CD4-positive, alpha-beta T cell treated with Interleukin-15 for 1 hour (primary cell): ENCODE data around the gene KCNH1.
"Not testable (repeated sequence)": the region's sequence is repeated elsewhere in the genome, so short reads cannot be mapped to it uniquely, and the experiment has no call there.

Experiments
- DNase-seq: peaks from one replicate; pipeline ENCODE4 v3.0.0-alpha.2; 2020

Gene KCNH1

DNA sequence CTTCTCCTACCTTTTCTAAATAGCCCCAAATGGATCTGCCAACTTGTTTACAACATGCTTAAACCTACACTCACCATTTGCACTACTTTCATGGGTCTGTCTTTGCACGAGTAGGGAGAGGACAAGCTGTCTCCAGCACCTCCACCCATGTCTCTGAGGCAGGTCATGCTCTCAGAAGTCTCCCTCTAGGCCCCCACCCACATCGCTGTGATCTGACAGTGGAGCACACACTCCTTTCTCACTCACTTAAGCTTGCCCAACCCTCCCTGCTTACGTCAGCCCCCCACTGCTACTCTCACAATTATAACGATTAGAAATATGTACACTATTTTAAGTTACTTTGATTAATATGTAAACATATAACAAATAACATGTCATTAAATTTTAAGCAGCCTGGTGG lies 141.1 kb downstream of the KCNH1 start:
- DNase-seq = no peak

- DNase-seq = no peak
Observed at GRCh38 chr1:210989905-210990304, 144.0 kb downstream of the KCNH1 start.

- no peak for DNase-seq
Observed at GRCh38 chr1:210981490-210981889, 152.5 kb downstream of the KCNH1 start.

GRCh38 chr1:210980082-210980481 lies 153.9 kb downstream of the KCNH1 start:
- DNase-seq = no peak

DNA sequence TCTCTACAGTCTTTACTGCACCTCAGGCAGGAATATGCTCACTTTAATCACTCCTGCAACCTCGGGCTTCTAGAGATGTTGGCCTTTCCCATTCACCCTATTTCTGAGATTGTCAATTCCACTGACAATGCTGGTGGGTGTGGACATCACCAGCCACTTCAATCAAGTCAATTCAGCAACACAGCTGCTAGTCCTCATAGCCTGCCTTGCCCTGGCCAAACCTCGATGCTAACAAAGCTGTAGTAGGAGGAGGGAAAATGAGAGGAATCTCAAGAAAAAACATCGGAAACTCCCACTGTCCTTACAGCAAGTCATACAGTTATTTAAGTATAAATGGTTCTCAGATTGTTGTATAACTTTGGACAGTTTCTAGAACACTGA lies 155.0 kb downstream of the KCNH1 start:
- DNase-seq = no peak

DNA sequence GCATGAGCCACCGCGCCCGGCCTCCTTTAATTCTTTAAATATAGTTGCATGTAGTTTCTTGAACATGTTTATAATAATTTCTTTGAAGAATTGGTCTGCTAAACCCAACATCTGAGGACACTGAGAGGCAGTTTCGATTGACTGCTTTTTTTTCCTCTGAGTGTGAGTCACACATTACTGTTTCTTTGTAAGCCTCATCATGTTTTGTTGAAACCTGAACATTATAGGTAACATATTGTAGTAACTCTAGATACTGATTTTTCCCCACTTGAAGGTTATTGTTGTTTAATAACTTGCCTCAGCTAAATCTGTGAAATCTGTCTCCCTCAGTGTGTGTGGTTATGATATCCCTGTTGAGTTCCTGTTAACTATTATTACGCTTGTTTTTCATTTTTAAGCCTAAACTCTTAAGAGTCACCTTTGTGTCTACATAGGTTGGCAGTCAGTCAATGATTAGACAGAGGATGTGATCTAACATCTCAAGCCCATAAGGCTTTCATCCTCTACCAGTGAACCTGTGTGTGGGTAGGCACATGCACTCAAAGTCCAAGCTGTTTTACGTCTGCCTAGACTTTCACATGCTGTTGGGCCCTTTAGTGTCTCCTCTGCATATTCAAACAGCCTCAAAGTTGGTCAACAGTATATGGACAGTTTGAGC lies 155.5 kb downstream of the KCNH1 start:
- no peak for DNase-seq

GRCh38 chr1:210951279-210951678 lies 182.7 kb downstream of the KCNH1 start:
- no peak for DNase-seq

GRCh38 chr1:210949940-210950546 lies 183.9 kb downstream of the KCNH1 start:
- not testable (repeated sequence) for DNase-seq

GRCh38 chr1:210949489-210949888 lies 184.5 kb downstream of the KCNH1 start:
- no peak for DNase-seq

DNA sequence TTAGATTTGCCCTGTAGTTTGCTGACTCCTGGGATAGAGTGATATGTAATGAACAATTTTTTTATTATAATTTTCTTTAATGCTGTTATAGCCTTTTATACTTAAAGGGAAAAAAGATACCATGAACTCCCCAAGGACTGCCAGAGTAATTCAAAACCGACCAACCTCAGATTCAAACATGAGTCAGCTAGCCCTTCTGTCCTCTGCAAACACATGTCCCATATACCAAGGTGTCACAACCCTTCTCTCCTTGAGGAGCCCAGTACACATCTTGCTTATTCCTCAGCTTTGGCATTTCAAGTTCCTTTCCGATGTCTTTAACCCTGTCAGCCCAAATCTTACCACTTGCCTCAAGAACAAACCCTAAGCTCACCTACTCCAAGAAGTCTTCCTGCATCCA lies 184.9 kb downstream of the KCNH1 start:
- no peak for DNase-seq

GRCh38 chr1:210944252-210944651 lies 189.7 kb downstream of the KCNH1 start:
- no peak for DNase-seq

DNA sequence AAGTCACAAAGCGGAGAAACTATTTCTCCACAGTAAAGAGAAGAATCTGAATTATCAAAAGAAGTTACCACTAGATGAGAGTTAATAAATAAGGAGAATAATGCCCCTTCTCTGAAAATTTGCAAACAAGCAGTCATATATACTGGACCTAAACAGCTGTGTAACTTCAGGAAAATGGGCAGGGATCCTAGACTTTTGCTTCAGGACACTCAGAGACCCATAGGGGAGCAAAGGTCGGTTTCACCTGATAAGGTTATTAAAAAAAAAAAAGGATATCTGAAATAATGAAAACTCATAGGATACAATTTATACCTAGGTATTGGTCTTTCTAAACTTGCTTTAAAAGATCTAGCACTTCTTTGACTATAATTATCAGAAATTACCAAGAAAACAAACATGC lies 191.4 kb downstream of the KCNH1 start:
- no peak for DNase-seq

DNA sequence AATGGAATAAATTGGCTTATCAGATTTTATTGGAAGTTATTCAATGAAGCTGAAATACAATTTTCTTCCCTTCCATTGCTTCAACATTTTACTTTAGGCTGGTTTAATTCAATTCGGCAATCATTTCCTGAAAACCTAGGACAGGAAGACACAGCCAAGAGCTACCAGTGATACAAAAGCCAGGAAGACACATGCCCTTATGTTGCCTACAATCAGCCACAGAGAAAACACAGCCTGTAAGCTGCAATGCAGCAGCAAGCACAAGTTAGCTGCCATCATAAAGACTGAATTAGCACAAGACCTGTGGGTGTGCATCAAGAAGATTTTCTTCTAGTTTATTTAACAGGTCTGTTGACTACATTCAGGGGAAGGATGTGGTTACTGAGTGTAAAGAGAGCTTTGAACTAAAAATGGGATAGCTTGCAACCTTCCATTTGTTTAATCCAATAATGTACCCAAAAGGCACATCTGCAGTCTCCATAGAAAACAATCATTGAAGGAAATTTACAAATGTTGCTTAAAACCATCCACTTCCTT lies 193.8 kb downstream of the KCNH1 start:
- no peak for DNase-seq

DNA sequence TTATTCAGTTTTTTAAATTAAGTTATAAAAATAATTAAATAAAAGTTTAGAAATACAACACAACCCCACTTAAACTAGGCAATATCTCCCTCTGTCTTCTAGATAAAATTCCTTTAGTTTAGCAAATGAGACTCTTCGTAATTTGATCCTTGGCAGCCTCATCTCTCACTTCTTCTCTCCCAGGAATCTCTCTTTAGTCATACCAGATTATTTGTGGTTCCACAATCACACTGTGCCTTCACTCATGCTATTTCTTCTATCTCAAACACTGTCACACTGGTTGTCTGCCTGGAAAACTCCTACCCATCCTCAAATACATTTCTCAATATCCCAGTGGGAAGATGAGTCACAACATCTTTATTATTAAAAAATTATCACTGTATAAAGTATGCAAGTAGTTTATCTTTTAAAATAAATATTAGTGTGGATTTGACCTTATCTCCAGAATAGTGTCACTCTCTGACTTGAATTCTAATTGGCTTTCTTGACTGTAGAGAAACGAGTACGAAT lies 195.5 kb downstream of the KCNH1 start:
- no peak for DNase-seq

- no peak for DNase-seq
Observed at GRCh38 chr1:210937846-210938245, 196.1 kb downstream of the KCNH1 start.

DNA sequence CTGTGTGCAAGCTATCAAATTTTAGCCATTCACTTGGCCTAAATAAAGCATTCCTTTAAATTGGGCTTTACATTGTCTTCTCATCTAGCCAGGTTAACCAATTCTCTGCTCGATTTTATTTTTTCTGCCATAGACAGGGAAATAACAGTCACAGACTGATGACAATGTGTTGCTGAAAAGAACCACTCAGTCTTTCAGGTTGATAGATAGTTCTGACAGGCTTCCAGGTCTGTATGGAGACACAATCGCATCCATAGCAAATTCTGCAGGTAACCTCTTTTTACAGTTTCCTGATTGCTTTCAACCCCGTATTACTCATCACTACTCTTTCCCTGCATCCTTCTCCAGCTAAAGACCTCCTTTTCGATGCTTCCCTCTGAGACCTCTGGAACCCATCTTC lies 198.0 kb downstream of the KCNH1 start:
- DNase-seq = no peak

- no peak for DNase-seq
Observed at GRCh38 chr1:210932104-210932503, 201.8 kb downstream of the KCNH1 start.

- no peak for DNase-seq
Observed at GRCh38 chr1:210922666-210923065, 211.3 kb downstream of the KCNH1 start.

GRCh38 chr1:210920716-210921694 lies 212.9 kb downstream of the KCNH1 start:
- no peak for DNase-seq

- no peak for DNase-seq
Observed at GRCh38 chr1:210920258-210920657, 213.7 kb downstream of the KCNH1 start.

- no peak for DNase-seq
Observed at GRCh38 chr1:210918893-210919292, 215.1 kb downstream of the KCNH1 start.

GRCh38 chr1:210917560-210918169 lies 216.3 kb downstream of the KCNH1 start:
- DNase-seq = no peak

DNA sequence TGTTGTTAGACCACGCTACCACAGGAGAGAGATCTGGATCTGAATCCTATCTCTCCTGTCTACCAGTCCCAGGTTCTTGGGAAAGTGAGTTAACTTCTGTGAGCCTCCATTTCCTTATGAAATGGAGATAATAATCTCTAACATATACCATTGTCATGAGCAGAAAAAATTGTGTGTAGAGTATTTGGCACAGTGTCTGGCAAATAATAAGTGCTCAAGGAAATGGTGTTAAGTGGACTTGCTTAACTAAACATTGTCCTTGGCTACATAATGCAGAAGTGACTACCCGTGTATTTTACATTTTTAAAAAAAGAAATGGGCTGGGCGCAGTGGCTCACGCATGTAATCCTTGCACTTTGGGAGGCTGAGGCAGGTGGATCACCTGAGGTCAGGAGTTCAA lies 217.4 kb downstream of the KCNH1 start:
- DNase-seq = no peak
